Measurements from ENCODE around the gene DNAH17.

Gene DNAH17

DNA sequence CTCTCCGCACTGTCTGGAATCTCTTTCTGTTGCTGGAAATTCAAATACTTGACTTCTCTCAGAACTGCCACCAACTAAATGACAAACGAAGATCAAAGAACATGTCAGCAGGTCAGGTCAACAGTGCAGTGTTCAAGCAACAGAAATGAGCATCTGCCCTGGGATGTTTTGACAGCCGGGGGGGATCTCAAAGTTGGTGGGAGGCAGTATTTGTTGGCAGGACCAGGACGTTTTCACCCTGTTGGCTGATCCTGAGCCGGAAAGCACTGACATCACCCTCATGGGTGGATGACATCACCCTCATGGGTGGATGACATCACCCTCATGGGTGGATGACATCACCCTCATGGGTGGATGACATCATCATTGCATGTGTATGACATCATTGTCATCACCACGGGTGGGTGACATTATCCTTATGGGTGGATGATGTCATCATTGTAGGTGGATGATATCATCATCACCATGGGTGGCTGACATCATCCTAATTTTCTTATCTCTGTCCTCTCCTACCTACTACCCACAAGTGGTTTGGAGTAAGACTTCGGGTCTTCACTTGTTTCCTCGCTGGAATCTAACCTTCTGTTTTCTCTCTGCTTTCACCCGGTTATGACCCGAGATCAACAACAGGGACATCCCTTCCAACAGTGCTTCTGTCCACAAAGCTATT, 18.9 kb downstream of the DNAH17 start:
- no peaks in the 10 kb centered on the region for H3K9me3 Mint-ChIP-seq
- TF ChIP-seq, protein P1, sequence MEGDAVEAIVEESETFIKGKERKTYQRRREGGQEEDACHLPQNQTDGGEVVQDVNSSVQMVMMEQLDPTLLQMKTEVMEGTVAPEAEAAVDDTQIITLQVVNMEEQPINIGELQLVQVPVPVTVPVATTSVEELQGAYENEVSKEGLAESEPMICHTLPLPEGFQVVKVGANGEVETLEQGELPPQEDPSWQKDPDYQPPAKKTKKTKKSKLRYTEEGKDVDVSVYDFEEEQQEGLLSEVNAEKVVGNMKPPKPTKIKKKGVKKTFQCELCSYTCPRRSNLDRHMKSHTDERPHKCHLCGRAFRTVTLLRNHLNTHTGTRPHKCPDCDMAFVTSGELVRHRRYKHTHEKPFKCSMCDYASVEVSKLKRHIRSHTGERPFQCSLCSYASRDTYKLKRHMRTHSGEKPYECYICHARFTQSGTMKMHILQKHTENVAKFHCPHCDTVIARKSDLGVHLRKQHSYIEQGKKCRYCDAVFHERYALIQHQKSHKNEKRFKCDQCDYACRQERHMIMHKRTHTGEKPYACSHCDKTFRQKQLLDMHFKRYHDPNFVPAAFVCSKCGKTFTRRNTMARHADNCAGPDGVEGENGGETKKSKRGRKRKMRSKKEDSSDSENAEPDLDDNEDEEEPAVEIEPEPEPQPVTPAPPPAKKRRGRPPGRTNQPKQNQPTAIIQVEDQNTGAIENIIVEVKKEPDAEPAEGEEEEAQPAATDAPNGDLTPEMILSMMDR (IDR thresholded peaks at IDR 0.05; ENCODE audit: unreplicated experiment in 3 of 3), result no peak

DNA sequence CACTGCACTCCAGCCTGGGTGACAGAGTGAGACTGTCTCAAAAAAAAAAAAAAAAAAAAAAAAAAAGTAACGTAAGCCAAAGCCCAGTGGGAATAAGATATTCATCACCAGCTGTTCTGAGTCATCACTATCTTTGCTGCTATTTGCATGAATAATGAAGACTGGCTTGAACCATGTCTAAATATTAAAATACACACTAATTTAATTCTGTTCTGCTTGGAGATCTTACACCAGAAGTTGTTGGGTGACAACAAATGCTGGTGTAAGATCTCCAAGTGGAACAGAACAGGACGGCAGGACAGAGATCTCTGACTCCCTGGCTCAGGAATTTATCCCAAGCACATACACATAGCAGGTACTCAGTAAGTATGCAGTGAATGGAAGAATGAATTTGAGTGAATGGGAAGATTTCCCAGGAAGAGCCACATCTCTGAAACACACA, 19.6 kb downstream of the DNAH17 start:
- Mint-ChIP-seq H3K36me3 (ENCODE audit: low read depth) (no peaks in the 10 kb centered on the region), H3K27ac (no peak overlapping the region)

More for the DNA sequence above, 18.9 kb downstream of the DNAH17 start:
- no peaks in the 10 kb centered on the region for H3K27me3 Mint-ChIP-seq (ENCODE audit: low read depth)
- H3K4me3 Mint-ChIP-seq, result no peak overlapping the region
- no peak overlapping the region for H3K27ac Mint-ChIP-seq
- peaks cover 28% of the 10 kb centered on the region for H3K4me1 Mint-ChIP-seq
- no peaks in the 10 kb centered on the region for H3K36me3 Mint-ChIP-seq (ENCODE audit: low read depth)

DNA sequence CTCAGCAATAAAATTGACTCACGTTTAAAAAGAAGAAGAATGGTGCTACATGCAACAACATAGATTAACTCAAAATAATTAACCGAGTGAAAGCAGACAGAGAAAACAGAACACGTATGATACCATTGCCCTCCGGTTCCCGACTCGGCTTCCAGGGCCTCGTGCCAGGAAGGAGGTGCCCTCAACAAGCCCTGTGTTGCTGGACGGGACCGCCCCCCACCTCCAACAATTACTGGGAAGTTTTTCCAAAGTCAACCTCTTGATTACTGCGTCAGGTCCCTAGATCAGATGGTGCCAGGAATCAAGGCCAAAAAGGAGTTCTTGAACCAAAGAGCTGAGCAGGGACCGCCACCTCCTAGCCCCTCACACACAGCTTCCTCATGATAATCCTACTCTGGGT, 20.4 kb downstream of the DNAH17 start:
- Mint-ChIP-seq H3K4me3 (no peak overlapping the region), H3K4me1 (peaks cover 20% of the 10 kb centered on the region), H3K36me3 (ENCODE audit: low read depth) (no peaks in the 10 kb centered on the region), H3K9me3 (no peaks in the 10 kb centered on the region), H3K27ac (no peak overlapping the region), H3K27me3 (ENCODE audit: low read depth) (peaks cover 4% of the 10 kb centered on the region)
- TF ChIP-seq, protein P1 (IDR thresholded peaks at IDR 0.05; ENCODE audit: unreplicated experiment in 3 of 3), result no peak

More for the DNA sequence above, 19.6 kb downstream of the DNAH17 start:
- TF ChIP-seq, protein P1 (IDR thresholded peaks at IDR 0.05; ENCODE audit: unreplicated experiment in 3 of 3), result no peak
- Mint-ChIP-seq H3K4me3 (no peak overlapping the region), H3K9me3 (no peaks in the 10 kb centered on the region), H3K27me3 (ENCODE audit: low read depth) (peaks cover 2% of the 10 kb centered on the region), H3K4me1 (peaks cover 21% of the 10 kb centered on the region)

DNA sequence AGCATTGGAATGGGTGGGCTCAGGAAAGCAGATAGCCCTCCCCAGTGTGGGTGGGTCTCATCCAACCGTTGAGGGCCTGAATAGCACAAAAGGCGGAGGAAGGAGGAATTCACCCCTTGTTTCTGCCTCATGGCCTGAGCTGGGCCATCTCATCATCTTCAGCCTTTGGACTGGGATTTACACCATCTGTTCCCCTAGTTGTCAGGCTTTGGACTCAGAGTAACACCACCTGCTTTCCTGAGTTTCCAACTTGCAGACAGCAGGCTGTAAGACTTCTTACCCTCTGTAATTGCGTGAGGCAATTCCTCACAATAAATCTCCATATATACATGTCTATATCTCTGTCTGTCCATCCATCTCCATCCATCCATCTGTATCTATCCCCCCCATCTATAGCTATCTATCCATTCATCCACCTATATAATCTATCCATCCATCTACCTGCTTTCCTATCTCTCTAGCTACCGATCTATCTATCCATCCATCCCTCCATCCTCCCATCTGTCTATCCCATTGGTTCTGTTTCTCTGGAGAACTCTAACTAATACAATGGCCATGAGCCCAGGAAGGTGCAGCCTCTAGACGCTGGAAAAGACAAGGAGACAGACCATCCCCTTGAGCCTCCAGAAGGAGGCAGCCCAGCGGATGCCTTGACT, 21.3 kb downstream of the DNAH17 start:
- Mint-ChIP-seq H3K4me1 (peaks cover 20% of the 10 kb centered on the region), H3K27me3 (ENCODE audit: low read depth) (peaks cover 4% of the 10 kb centered on the region), H3K4me3 (no peak overlapping the region), H3K27ac (no peak overlapping the region), H3K9me3 (no peaks in the 10 kb centered on the region), H3K36me3 (ENCODE audit: low read depth) (no peaks in the 10 kb centered on the region)
- TF ChIP-seq, protein P1 (IDR thresholded peaks at IDR 0.05; ENCODE audit: unreplicated experiment in 3 of 3), result no peak

DNA sequence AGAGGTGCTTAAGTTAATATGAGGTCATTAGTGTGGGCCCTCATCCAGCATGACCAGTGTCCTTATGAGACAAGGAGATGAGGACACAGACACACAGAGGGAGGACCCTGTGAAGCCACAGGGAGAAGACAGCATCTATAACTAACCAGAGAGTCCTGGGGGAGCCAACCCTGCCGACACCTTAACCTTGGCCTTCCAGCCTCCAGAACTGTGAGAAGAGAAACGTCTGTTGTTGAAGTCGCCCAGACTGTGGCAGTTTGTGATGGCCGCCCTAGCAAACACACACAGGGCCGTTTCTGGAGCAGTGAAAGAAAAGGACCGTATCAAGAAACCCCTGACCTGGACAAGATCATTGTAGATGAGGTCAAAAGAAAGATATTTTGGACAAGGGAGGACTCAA, 26.7 kb downstream of the DNAH17 start:
- peaks cover 9% of the 10 kb centered on the region for H3K27me3 Mint-ChIP-seq (ENCODE audit: low read depth)
- H3K9me3 Mint-ChIP-seq, result peaks cover 9% of the 10 kb centered on the region
- H3K4me1 Mint-ChIP-seq, result peaks cover 6% of the 10 kb centered on the region
- peaks cover 5% of the 10 kb centered on the region for H3K36me3 Mint-ChIP-seq (ENCODE audit: low read depth)
- no peak overlapping the region for H3K27ac Mint-ChIP-seq
- no peak overlapping the region for H3K4me3 Mint-ChIP-seq
- TF ChIP-seq, protein P1 (IDR thresholded peaks at IDR 0.05; ENCODE audit: unreplicated experiment in 3 of 3), result no peak
